ENCODE data around the gene RAB36.

The RAB36 gene

GRCh38 chr22:23158516-23159290 lies 13.4 kb downstream of the RAB36 start:
- DNase-seq (ENCODE audit: low read depth), result no peak

- DNase-seq (ENCODE audit: low read depth), result no peak
Measured at GRCh38 chr22:23159291-23159630, 14.0 kb downstream of the RAB36 start.

GRCh38 chr22:23161029-23161428 lies 15.8 kb downstream of the RAB36 start:
- DNase-seq (ENCODE audit: low read depth), result no peak

- no peak for DNase-seq (ENCODE audit: low read depth)
Measured at GRCh38 chr22:23161574-23161973, 16.3 kb downstream of the RAB36 start.

- no peak for DNase-seq (ENCODE audit: low read depth)
Measured at GRCh38 chr22:23163665-23164064, 18.4 kb downstream of the RAB36 start.

GRCh38 chr22:23164091-23164490 lies 18.8 kb downstream of the RAB36 start:
- DNase-seq (ENCODE audit: low read depth), result no peak

GRCh38 chr22:23166042-23166831 lies 21.0 kb downstream of the RAB36 start:
- DNase-seq (ENCODE audit: low read depth), result no peak

GRCh38 chr22:23166841-23167616 lies 21.8 kb downstream of the RAB36 start:
- DNase-seq (ENCODE audit: low read depth), result no peak

- DNase-seq (ENCODE audit: low read depth), result no peak
Measured at GRCh38 chr22:23168391-23169042, 23.2 kb downstream of the RAB36 start.

- DNase-seq (ENCODE audit: low read depth), result no peak
Measured at GRCh38 chr22:23169043-23169406, 23.7 kb downstream of the RAB36 start.

- DNase-seq (ENCODE audit: low read depth), result no peak
Measured at GRCh38 chr22:23175817-23176644, 30.8 kb downstream of the RAB36 start.

- no peak for DNase-seq (ENCODE audit: low read depth)
Measured at GRCh38 chr22:23176645-23177027, 31.4 kb downstream of the RAB36 start.

GRCh38 chr22:23177197-23177596 lies 31.9 kb downstream of the RAB36 start:
- no peak for DNase-seq (ENCODE audit: low read depth)

- DNase-seq (ENCODE audit: low read depth), result peak; percentile 17
Measured at GRCh38 chr22:23178512-23179254, 33.4 kb downstream of the RAB36 start.

GRCh38 chr22:23179381-23180299 lies 34.4 kb downstream of the RAB36 start:
- no peak for DNase-seq (ENCODE audit: low read depth)

- DNase-seq (ENCODE audit: low read depth), result peak; percentile 49
Measured at GRCh38 chr22:23180301-23180892, 35.1 kb downstream of the RAB36 start, which contains the start of gene BCR. Gene BCR, plus strand, starts transcription at chr22:23180509. Its CDS starts 452 bp downstream, at chr22:23180961.

- no peak for DNase-seq (ENCODE audit: low read depth)
Measured at GRCh38 chr22:23180893-23181720, 35.8 kb downstream of the RAB36 start.

GRCh38 chr22:23181721-23182308 lies 36.5 kb downstream of the RAB36 start:
- DNase-seq (ENCODE audit: low read depth), result no peak
